Gastroesophageal sphincter (tissue), 3 donors: ENCODE measurements around the gene SMCR8.

ENCODE experiments used
- CTCF ChIP-seq, 4 experiments: fragments of 200-600 bp in 2 of 4; fragments of 450-650 bp in 2 of 4; sonication (generic) in 1 of 4; IDR thresholded peaks; one replicate each; pipeline ENCODE4 v1.5.1; 2017 to 2019; ENCODE audit warnings: antibody characterized with exemption in 4 of 4, mild to moderate bottlenecking in 2 of 4, moderate library complexity in 2 of 4
- POLR2AphosphoS5 ChIP-seq: sonication (generic); formaldehyde crosslinking; IDR thresholded peaks from one replicate; pipeline ENCODE4 v1.6.1; 2017; ENCODE audit warnings: antibody characterized with exemption

- TF ChIP-seq CTCF (IDR thresholded peaks at IDR 0.05): no peak
- no peak for TF ChIP-seq POLR2AphosphoS5
Measured at GRCh38 chr17:18371455-18371854, 56.4 kb downstream of the SMCR8 start.
